H9 (cell line): ENCODE results near the gene ATF3. TPM values are rescaled to one million over a fixed set of nuclear protein-coding genes. Genes with fewer than 3 reads are reported as not detected.

Experiments
- DNase-seq: peaks from one replicate; pipeline ENCODE4 v3.0.0-alpha.2; 2017
- H2AFZ ChIP-seq: one replicate; pipeline ENCODE4 v1.6.1; 2013; ENCODE audit warnings: mild to moderate bottlenecking, low read length, control low read depth, moderate library complexity
- H2AK5ac ChIP-seq: 2 replicates; pipeline ENCODE4 v1.6.1; 2013; ENCODE audit warnings: low read length, control low read depth, mixed read lengths; ENCODE audit not compliant: insufficient read length
- H2BK120ac ChIP-seq: one replicate; pipeline ENCODE4 v1.6.1; 2013; ENCODE audit warnings: low read depth, mild to moderate bottlenecking, low read length, control low read depth, inconsistent platforms; ENCODE audit not compliant: poor library complexity, severe bottlenecking
- H2BK12ac ChIP-seq: 2 replicates; pipeline ENCODE4 v1.6.1; 2013; ENCODE audit warnings: low read length, control low read depth, mixed read lengths, low read depth; ENCODE audit not compliant: insufficient read length
- H2BK15ac ChIP-seq: 2 replicates; pipeline ENCODE4 v1.6.1; 2013; ENCODE audit warnings: low read depth, low read length, control low read depth
- H2BK20ac ChIP-seq: one replicate; pipeline ENCODE4 v1.6.1; 2013; ENCODE audit warnings: low read depth, mild to moderate bottlenecking, low read length, control low read depth, inconsistent platforms; ENCODE audit not compliant: poor library complexity, severe bottlenecking
- H2BK5ac ChIP-seq: 2 replicates; pipeline ENCODE4 v1.6.1; 2013; ENCODE audit warnings: low read length, control low read depth, mixed read lengths; ENCODE audit not compliant: insufficient read length
- H3K14ac ChIP-seq: 2 replicates; pipeline ENCODE4 v1.6.1; 2013; ENCODE audit warnings: low read length, control low read depth; ENCODE audit not compliant: insufficient read depth
- H3K18ac ChIP-seq: 2 replicates; pipeline ENCODE4 v1.6.1; 2013; ENCODE audit warnings: low read depth, mild to moderate bottlenecking, mixed read lengths, low read length, control low read depth; ENCODE audit not compliant: insufficient read length
- H3K23ac ChIP-seq: 2 replicates; pipeline ENCODE4 v1.6.1; 2013; ENCODE audit warnings: low read length, control low read depth, mixed read lengths, low read depth; ENCODE audit not compliant: insufficient read length
- H3K23me2 ChIP-seq: 2 replicates; pipeline ENCODE4 v1.6.1; 2013; ENCODE audit warnings: low read depth, mild to moderate bottlenecking, mixed read lengths, low read length, control low read depth; ENCODE audit not compliant: insufficient read length, poor library complexity, severe bottlenecking
- H3K27ac ChIP-seq: 2 replicates; pipeline ENCODE4 v1.5.1; 2013; ENCODE audit warnings: low read length, control low read depth, mixed read lengths, low read depth; ENCODE audit not compliant: insufficient read length
- H3K27me3 ChIP-seq: 2 replicates; pipeline ENCODE4 v1.6.1; 2013; ENCODE audit warnings: low read length, control low read depth, inconsistent platforms; ENCODE audit not compliant: insufficient read depth
- H3K4ac ChIP-seq: 2 replicates; pipeline ENCODE4 v1.6.1; 2013; ENCODE audit warnings: low read depth, mild to moderate bottlenecking, control low read depth, inconsistent platforms, low read length, moderate library complexity
- H3K4me1 ChIP-seq: 2 replicates; pipeline ENCODE4 v1.6.1; 2013; ENCODE audit warnings: low read length, control low read depth, inconsistent platforms; ENCODE audit not compliant: insufficient read depth
- H3K4me2 ChIP-seq: 2 replicates; pipeline ENCODE4 v1.6.1; 2013; ENCODE audit warnings: low read length, control low read depth, mixed read lengths; ENCODE audit not compliant: insufficient read length, insufficient read depth
- H3K56ac ChIP-seq: 2 replicates; pipeline ENCODE4 v1.6.1; 2013; ENCODE audit warnings: low read depth, mild to moderate bottlenecking, mixed read lengths, low read length, control low read depth; ENCODE audit not compliant: insufficient read length
- H3K79me1 ChIP-seq: 2 replicates; pipeline ENCODE4 v1.6.1; 2013; ENCODE audit warnings: low read depth, mild to moderate bottlenecking, moderate library complexity, low read length, control low read depth, inconsistent platforms; ENCODE audit not compliant: insufficient read depth, poor library complexity, severe bottlenecking
- H3K79me2 ChIP-seq: 2 replicates; pipeline ENCODE4 v1.6.1; 2013; ENCODE audit warnings: low read length, control low read depth, inconsistent platforms; ENCODE audit not compliant: insufficient read depth
- H3K9ac ChIP-seq: 2 replicates; pipeline ENCODE4 v1.6.1; 2013; ENCODE audit warnings: low read length, control low read depth, mixed read lengths; ENCODE audit not compliant: insufficient read length; ENCODE audit errors: extremely low read depth
- H3K9me3 ChIP-seq: one replicate; pipeline ENCODE4 v1.6.1; 2013; ENCODE audit warnings: low read depth, low read length, inconsistent platforms; ENCODE audit not compliant: control insufficient read depth
- H3T11ph ChIP-seq: one replicate; pipeline ENCODE4 v1.6.1; 2013; ENCODE audit warnings: mild to moderate bottlenecking, low read length, control low read depth, inconsistent platforms
- H4K20me1 ChIP-seq: one replicate; pipeline ENCODE4 v1.6.1; 2013; ENCODE audit not compliant: control insufficient read depth, insufficient read length, insufficient read depth
- H4K5ac ChIP-seq: 2 replicates; pipeline ENCODE4 v1.6.1; 2013; ENCODE audit warnings: low read depth, mild to moderate bottlenecking, mixed read lengths, low read length, control low read depth; ENCODE audit not compliant: insufficient read length
- H4K8ac ChIP-seq: replicated peaks from 2 replicates; pipeline ENCODE4 v1.6.1; 2013; ENCODE audit warnings: low read length, control low read depth, mixed read lengths, low read depth; ENCODE audit not compliant: insufficient read length
- H4K91ac ChIP-seq: 2 replicates; pipeline ENCODE4 v1.6.1; 2013; ENCODE audit warnings: low read depth, mild to moderate bottlenecking, moderate library complexity, mixed read lengths, low read length, control low read depth; ENCODE audit not compliant: insufficient read length
- H3K27ac Mint-ChIP-seq, 3 experiments: 2 replicates in 2 of 3; 3 replicates in 1 of 3; pipeline ENCODE4 v1.8.0; 2020 to 2021; ENCODE audit warnings: mixed read lengths in 3 of 3, mild to moderate bottlenecking in 1 of 3, moderate library complexity in 1 of 3
- H3K27me3 Mint-ChIP-seq: 2 replicates; pipeline ENCODE4 v1.8.0; 2021; ENCODE audit warnings: low read depth, mild to moderate bottlenecking, moderate library complexity, mixed read lengths
- H3K36me3 Mint-ChIP-seq, 3 experiments: 2 replicates in 2 of 3; 3 replicates in 1 of 3; pipeline ENCODE4 v1.8.0; 2020 to 2021; ENCODE audit warnings: low read depth in 3 of 3, mixed read lengths in 3 of 3; ENCODE audit not compliant: insufficient read depth in 1 of 3
- H3K4me1 Mint-ChIP-seq, 2 experiments: 2 replicates each; pipeline ENCODE4 v1.8.0; 2020; ENCODE audit warnings: mixed read lengths in 2 of 2
- H3K4me3 Mint-ChIP-seq, 2 experiments: 2 replicates in 1 of 2; 3 replicates in 1 of 2; pipeline ENCODE4 v1.8.0; 2020 to 2021; ENCODE audit warnings: mild to moderate bottlenecking in 2 of 2, mixed read lengths in 2 of 2, moderate library complexity in 1 of 2
- H3K9me3 Mint-ChIP-seq, 2 experiments: 2 replicates in 1 of 2; 3 replicates in 1 of 2; pipeline ENCODE4 v1.8.0; 2020; ENCODE audit warnings: mild to moderate bottlenecking in 2 of 2, mixed read lengths in 2 of 2, moderate library complexity in 1 of 2
- CTCF ChIP-seq: fragments of 200-600 bp; sonication (generic); conservative IDR thresholded peaks from 3 replicates; pipeline ENCODE4 v1.8.0; 2021; ENCODE audit warnings: antibody characterized with exemption, mild to moderate bottlenecking
- WGBS: extraction: QIAGEN DNeasy Blood & Tissue Kit; methylation state at CpG from one replicate; pipeline ENCODE4 v1.1.7; 2013; ENCODE audit warnings: missing lambda C conversion rate, low lambda C conversion rate, mixed read lengths; ENCODE audit not compliant: insufficient read length; ENCODE audit errors: extremely low coverage; 5-methylcytosine and 5-hydroxymethylcytosine counted together
- total RNA-seq: library from RNA; stranded (reverse); gene quantifications from 2 replicates; pipeline ENCODE4 v1.2.1, GENCODE V29; 2021

Gene ATF3
- total RNA-seq, 1 experiment from 2014 or later, result 14.7 TPM

- Mint-ChIP-seq H3K27ac (no peak overlapping the region), H3K4me3 (no peak overlapping the region), H3K36me3 (no peaks in the 10 kb centered on the region), H3K9me3 (no peaks in the 10 kb centered on the region), H3K27me3 (peaks cover 9% of the 10 kb centered on the region), H3K4me1 (no peaks in the 10 kb centered on the region)
- TF ChIP-seq CTCF, result no peak
- H3T11ph ChIP-seq, result no peak overlapping the region
- no peak overlapping the region for H2BK120ac ChIP-seq
- no peak overlapping the region for H4K91ac ChIP-seq
- no peaks in the 10 kb centered on the region for H3K79me2 ChIP-seq
- H2BK5ac ChIP-seq, result no peak overlapping the region
- H3K23me2 ChIP-seq, result no peaks in the 10 kb centered on the region
- H3K79me1 ChIP-seq, result no peaks in the 10 kb centered on the region
- H2BK15ac ChIP-seq, result no peak overlapping the region
- H3K27ac ChIP-seq, result no peak overlapping the region
- no peaks in the 10 kb centered on the region for H3K27me3 ChIP-seq
- no peak overlapping the region for H4K8ac ChIP-seq
- H3K18ac ChIP-seq, result no peak overlapping the region
- DNase-seq, result no peak
- H4K5ac ChIP-seq, result no peak overlapping the region
- H2BK12ac ChIP-seq, result no peak overlapping the region
- no peak overlapping the region for H2BK20ac ChIP-seq
- WGBS, result no CpG with 5 or more reads among the region's 19 CpGs
- H4K20me1 ChIP-seq, result no peaks in the 10 kb centered on the region
- H3K9me3 ChIP-seq, result no peaks in the 10 kb centered on the region
- no peak overlapping the region for H3K4ac ChIP-seq
- no peak overlapping the region for H3K23ac ChIP-seq
- no peaks in the 10 kb centered on the region for H3K4me1 ChIP-seq
- H2AFZ ChIP-seq, result no peak overlapping the region
- no peak overlapping the region for H3K4me2 ChIP-seq
- H2AK5ac ChIP-seq, result no peak overlapping the region
- no peak overlapping the region for H3K14ac ChIP-seq
- no peak overlapping the region for H3K9ac ChIP-seq
- H3K56ac ChIP-seq, result no peak overlapping the region
Measured at GRCh38 chr1:212646588-212646987, 38.0 kb downstream of the ATF3 start.
